ENCODE measurements around the gene ARL6IP4.

DNA sequence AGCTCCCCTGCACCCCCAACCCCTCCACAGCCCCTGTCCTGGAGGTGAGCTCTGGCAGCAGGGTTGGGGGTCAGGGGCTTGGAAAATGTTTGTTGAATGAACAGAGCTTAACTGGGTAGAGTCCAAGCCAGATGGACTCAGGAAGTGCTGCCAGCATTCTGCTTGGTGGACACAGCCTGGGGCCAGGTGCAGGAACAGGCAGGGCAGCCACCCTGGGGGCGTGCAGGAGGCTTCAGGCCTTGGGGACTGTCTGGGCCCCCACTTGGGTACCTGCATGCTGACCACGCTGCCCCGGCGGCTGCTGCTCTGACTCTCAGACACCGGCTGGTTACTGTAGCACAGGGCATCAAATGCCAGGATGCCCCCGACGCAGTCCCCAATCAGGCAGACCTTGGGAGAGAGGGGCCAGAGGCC, 15.7 kb downstream of the ARL6IP4 start:
- TF ChIP-seq CTCF (IDR thresholded peaks at IDR 0.05), result no peak
- no peak for TF ChIP-seq POLR2A (IDR thresholded peaks at IDR 0.05)
- TF ChIP-seq EP300 (IDR thresholded peaks at IDR 0.05), result no peak
